HPDE6-E6E7 (cell line): ENCODE results near the gene UBE2H.
"Not testable (repeated sequence)": the region's sequence is repeated elsewhere in the genome, so short reads cannot be mapped to it uniquely, and the experiment has no call there.

Experiments used
- DNase-seq: peaks from one replicate; pipeline ENCODE4 v3.0.0; 2011; ENCODE audit warnings: missing footprints; ENCODE audit errors: extremely low spot score

The UBE2H gene

GRCh38 chr7:129843978-129844840, 108.6 kb downstream of the UBE2H start:
- no peak for DNase-seq

DNA sequence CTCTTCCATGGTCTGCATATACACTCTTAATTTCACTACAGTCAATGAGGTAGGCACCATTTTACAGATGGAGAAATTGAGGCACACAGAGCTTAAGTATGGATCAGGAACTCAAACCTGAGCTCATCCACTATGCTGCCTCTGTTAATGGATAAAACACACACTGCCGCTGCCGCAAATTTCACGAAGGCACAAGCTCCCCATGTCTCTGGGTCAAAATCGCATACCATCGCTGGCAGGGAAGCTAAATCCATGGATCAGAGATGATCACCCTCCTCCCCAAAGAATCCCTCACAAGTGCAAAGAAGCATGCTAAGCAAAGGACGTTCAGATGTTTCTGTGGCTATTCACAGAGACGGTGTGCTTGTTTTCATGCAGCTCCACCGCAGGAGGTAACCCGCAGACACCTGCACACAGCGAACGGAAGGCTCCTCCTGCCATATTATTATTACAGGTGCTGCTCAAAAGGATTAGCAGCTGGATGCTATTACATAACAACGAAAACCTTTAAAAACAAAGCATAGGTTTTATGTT, 109.3 kb downstream of the UBE2H start:
- DNase-seq, result no peak

DNA sequence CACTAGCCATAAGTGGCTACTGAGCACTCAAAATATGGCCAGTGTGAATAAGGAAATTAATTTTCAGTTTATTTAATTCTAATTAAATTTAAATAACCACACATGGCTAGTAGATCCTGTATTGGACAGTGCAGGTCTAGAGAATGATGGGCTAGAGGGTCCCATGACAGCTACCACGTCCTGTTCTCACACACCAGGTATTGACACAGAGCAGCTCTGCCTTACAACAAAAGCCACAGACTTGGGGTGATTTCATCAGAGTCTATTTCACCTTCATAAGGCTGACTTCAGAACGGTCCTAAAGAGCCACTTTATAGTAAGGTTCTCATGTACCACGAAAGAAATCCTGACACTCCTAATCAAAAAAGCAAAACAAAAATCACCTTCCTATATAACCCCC, 111.3 kb downstream of the UBE2H start:
- no peak for DNase-seq

- no peak for DNase-seq
These were observed 112.0 kb downstream of the UBE2H start for GRCh38 chr7:129840757-129841156.

- DNase-seq, result no peak
These were observed 115.8 kb downstream of the UBE2H start for GRCh38 chr7:129836983-129837382.

GRCh38 chr7:129835569-129835968, 117.2 kb downstream of the UBE2H start:
- DNase-seq, result no peak

DNA sequence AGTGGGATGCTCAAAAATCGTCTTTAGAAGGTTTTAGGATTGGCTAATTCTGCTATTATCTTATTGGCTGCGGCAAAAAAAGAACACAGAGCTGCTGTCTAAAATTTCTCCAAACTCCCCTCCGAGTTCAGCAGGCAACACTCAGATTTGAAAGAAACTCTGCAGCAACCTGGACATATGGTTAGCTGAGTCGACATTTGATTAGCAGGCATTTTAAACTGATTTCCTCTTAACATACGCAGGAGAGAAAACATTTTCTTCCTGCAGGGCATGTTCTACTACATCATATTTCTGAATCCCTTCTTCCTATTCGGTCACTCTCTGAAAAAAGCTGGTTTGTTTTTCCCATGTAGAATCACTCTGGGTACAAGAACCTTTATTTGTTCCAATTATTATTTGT, 119.4 kb downstream of the UBE2H start:
- not testable (repeated sequence) for DNase-seq

GRCh38 chr7:129832701-129833227, 120.0 kb downstream of the UBE2H start:
- DNase-seq, result no peak

GRCh38 chr7:129832282-129832681, 120.5 kb downstream of the UBE2H start:
- no peak for DNase-seq

DNA sequence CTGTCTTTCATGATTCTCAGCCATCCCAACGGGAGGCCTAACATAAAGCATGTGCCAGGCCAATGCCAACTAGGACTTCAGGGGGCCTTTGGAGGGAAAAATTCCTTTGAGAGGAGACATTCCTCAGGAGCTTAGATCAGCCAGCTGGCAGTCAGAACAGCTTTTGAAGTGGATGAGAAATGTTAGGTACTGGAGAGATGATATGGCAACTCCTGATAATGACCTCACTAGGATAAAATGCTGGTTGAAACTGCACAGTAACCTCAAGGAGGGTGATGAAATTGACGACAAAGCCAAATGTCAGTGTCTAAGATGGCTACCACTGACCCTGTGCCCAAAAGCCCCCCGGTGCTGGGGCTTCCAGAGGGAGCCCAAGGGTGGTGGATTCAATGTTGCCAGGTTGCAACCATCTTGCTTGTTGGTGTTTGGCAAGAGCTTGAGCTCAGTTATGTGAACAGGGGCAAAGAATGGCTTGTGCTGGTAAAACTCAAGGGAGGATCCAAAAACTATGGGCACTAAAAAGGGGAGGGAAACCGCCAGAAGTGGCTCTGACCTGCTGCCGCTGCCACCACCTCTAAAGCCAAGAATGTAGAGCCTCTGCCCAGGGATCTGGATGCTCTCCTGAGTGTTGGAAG, 121.2 kb downstream of the UBE2H start:
- DNase-seq, result peak; percentile 54

GRCh38 chr7:129830949-129831348, 121.8 kb downstream of the UBE2H start:
- DNase-seq, result no peak

DNA sequence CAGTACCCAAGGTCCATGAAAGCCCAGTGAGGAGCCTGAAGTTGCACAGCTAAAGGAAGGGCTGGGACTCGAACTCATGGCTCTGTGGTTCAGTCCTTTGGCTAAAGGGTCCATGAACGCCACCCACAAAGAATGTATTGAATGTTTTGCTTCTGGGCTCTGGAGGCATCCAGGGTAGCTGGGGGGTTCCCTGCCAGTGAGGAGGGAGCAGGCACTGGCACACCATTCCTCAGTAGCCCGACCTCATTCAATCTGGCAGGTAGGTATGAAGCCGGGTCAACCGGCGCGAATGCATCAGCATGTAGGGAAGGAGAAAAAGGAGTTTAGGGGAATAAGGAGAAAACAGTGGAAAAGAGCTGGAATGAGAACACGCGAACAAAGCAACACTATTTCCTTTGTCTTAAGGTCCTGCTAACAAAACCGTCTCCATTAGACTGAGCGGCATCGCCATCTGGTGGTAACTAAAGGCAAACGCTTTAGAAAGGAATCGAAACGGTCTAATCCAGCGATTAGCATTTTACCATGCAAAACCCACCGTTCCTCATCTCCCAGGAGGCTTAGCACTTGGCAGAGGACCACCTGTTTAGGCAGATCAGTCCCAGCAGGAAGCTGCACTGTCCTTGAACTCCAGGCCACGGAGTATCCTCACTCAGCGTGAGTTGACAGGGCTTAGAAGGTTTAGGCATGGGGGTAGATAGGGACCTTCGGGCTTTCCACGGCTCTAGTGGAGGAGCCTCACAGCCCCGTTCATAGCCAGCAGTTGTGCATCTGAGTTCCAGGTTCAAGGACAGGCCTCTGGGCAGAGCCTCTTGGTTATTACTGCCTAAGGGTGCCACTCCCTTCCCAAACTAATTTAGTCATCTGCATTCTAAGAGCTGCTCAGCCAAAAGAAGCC, 122.8 kb downstream of the UBE2H start:
- DNase-seq, result no peak

GRCh38 chr7:129828989-129829736, 123.6 kb downstream of the UBE2H start:
- no peak for DNase-seq

- DNase-seq, result no peak
These were observed 124.5 kb downstream of the UBE2H start for GRCh38 chr7:129828078-129828762.

DNA sequence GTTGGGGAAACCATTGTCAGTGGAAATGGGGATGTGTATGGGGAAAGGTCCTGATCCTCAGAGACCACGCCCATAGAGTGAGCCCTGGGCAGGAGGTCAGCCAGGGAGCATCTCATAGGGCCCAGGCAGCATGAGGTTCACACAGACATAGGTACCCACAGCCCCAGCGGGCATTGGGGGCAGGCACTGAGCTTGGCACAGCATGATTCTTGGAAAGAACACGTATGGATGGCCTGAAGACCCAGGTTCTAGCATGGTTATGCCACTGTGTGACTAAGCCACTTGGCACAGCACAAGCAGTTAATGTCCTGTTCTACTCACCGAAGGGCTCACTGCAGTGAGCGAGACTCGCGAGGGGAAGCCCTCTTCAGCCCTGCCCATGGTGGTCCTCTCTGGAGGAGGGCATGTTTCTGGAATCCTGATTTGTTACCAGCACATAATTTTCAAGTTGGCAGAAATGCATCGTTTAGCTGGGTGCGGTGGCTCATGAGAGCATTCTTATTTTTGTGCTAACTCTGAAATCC, 125.2 kb downstream of the UBE2H start:
- DNase-seq, result no peak

DNA sequence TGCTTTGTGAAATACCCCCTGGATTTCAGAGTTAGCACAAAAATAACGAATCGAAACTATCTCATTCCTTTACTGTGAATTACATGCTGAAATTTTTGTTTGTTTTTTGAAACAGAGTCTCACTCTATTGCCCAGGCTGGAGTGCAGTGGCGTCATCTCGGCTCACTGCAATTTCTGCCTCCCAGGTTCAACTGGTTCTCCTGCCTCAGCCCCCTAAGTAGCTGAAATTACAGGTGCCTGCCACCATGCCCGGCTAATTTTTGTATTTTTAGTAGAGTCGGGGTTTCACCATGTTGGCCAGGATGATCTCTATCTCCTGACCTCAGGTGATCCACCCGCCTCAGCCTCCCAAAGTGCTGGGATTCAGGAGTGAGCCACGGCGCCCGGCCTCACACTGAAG, 125.9 kb downstream of the UBE2H start:
- not testable (repeated sequence) for DNase-seq

DNA sequence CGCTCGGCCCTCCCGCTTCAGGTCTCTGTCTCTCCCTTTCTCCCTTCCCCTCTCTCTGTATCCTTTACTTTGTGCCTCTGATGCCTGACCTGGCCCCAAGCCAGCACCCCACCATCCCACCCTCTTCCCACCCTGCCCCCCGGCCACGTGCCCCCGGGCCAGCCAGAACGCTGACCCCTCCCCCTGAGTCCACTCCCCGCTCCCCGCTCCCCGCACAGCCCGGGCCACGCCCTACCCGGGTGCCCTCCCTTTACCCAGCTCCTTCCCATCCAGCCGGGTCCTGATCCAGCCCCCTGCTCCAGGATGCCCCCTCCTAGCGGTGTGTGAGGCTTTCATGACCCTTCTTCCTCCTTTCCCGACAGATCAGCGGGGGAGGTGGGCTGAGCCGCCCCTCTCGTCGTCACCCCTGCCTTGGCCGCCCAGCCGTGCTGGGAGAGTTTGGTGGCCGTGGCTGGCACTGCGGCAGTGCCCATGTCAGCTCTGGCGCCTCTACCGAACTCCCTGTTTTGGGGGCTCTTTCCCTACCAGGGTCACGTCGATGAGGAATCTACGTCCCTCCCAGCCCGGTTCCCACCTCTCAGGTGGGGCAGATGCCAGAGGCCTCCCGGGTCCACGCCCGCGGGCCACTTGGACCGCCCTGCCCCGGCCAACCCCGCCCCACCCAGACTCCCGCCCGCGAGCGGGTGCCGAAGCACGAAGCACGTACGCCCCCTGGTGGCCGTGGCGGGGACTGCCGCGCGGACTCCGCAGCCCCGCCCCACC, 127.4 kb downstream of the UBE2H start:
- peak; percentile 67 for DNase-seq

DNA sequence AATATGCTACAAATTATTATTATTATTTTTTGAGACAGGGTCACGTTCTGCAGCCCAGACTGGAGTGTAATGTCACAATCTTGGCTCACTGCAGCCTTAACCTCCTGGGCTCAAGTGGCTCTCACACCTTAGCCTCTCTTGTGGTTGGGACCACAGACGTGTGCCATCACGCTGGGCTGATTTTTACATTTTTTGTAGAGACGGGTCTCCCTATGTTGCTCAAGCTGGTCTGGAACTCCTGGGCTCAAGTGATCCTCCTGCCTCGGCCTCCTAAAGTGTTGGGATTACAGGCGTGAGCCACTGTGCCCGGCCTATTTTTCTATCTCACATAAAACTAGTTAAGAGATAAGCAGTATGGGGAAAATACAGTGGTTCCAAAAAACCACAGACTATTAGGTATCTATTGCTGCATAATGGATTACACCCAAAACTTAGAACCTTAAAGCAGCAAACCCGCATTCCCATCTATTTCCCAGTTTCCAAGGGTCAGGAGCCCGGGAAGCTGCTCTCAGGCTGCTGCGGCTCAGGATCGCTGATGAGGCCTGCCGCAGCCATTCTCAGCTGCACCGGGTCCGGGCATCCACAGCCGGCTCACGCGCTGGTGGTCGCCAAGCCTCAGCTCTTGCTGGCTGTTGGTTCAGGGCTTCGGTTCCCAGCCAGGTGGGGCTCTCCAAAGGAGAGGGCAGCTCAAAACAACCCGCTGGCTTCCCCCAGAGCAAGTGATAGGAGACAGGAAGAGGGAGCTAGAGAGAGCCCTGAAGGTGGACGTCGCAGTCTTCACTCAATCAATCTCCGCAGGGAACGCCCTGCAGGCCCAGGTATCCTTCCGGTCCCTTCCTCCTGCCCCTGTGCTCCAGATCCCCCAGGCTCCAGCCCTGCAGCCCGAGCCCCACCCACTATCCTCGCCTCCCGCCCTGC, 128.2 kb downstream of the UBE2H start:
- peak; percentile 72 for DNase-seq
